IMR-90 (cell line): ENCODE measurements around the gene TSKU. TPM values are rescaled to one million over a fixed set of nuclear protein-coding genes. Genes with fewer than 3 reads are reported as not detected.

ENCODE experiments used
- ATAC-seq: fragments of 200-7000 bp; cut with Tn5 transposase; 2 replicates; pipeline ENCODE4 v1.9.1; 2020; ENCODE audit warnings: low read depth, mild to moderate bottlenecking, moderate library complexity
- BruUV-seq: library from RNA; stranded (reverse); fragments of 400-500 nt; replicated peaks from 2 replicates; lab custom pipeline; 2021; lab: Mats Ljungman, UMichigan
- CTCF ChIA-PET: fragments of 300-600 bp; formaldehyde crosslinking; extraction: SDS; loops from one replicate; lab custom pipeline; 2021; ENCODE audit warnings: antibody characterized with exemption; lab: Yijun Ruan, JAX
- POLR2A ChIA-PET: fragments of 300-600 bp; sonication (Branson Sonifier 250); formaldehyde crosslinking; loops from one replicate; lab custom pipeline; 2022; ENCODE audit warnings: antibody characterized with exemption; ENCODE audit not compliant: unreplicated experiment; lab: Charles Lee
- DNase-seq: peaks from one replicate; pipeline ENCODE4 v3.0.0; 2013
- H2AFZ ChIP-seq: replicated peaks from 2 replicates; pipeline ENCODE3; 2013; ENCODE audit warnings: low read length, mild to moderate bottlenecking; ENCODE audit not compliant: poor library complexity
- H2AK5ac ChIP-seq: 2 replicates; pipeline ENCODE4 v1.6.1; 2013; ENCODE audit warnings: low read depth, low read length, inconsistent platforms
- H2AK9ac ChIP-seq: replicated peaks from 2 replicates; pipeline ENCODE3; 2013; ENCODE audit warnings: mild to moderate bottlenecking, low read depth, low read length, moderate library complexity; ENCODE audit not compliant: poor library complexity
- H2BK120ac ChIP-seq: 2 replicates; pipeline ENCODE4 v1.6.1; 2013; ENCODE audit warnings: low read depth, low read length, inconsistent platforms
- H2BK15ac ChIP-seq: 3 replicates; pipeline ENCODE4 v1.6.1; 2013; ENCODE audit warnings: low read depth, low read length, inconsistent platforms
- H2BK20ac ChIP-seq: 2 replicates; pipeline ENCODE4 v1.6.1; 2013; ENCODE audit warnings: low read depth, mild to moderate bottlenecking, inconsistent platforms, low read length, moderate library complexity
- H2BK5ac ChIP-seq: 2 replicates; pipeline ENCODE4 v1.6.1; 2013; ENCODE audit warnings: mild to moderate bottlenecking, low read depth, low read length, inconsistent platforms; ENCODE audit not compliant: poor library complexity, severe bottlenecking
- H3K14ac ChIP-seq: replicated peaks from 2 replicates; pipeline ENCODE4 v1.6.1; 2013; ENCODE audit warnings: low read depth, low read length, inconsistent platforms
- H3K18ac ChIP-seq: 2 replicates; pipeline ENCODE4 v1.6.1; 2013; ENCODE audit warnings: low read depth, low read length, control low read depth
- H3K23ac ChIP-seq: 2 replicates; pipeline ENCODE4 v1.6.1; 2013; ENCODE audit warnings: low read depth, low read length, inconsistent platforms
- H3K27ac ChIP-seq: 2 replicates; pipeline ENCODE4 v1.5.1; 2013; ENCODE audit warnings: mild to moderate bottlenecking, control low read depth, low read length; ENCODE audit not compliant: insufficient read depth
- H3K27me3 ChIP-seq: 2 replicates; pipeline ENCODE4 v1.6.1; 2013; ENCODE audit warnings: low read length; ENCODE audit not compliant: control insufficient read depth, insufficient read depth
- H3K36me3 ChIP-seq: 2 replicates; pipeline ENCODE4 v1.6.1; 2013; ENCODE audit warnings: low read length, mixed read lengths; ENCODE audit not compliant: control insufficient read depth, insufficient read depth
- H3K4ac ChIP-seq: 2 replicates; pipeline ENCODE4 v1.6.1; 2013; ENCODE audit warnings: low read depth, low read length, inconsistent platforms
- H3K4me1 ChIP-seq: 2 replicates; pipeline ENCODE4 v1.6.1; 2013; ENCODE audit warnings: low read length, mixed read lengths; ENCODE audit not compliant: control insufficient read depth, insufficient read depth
- H3K4me2 ChIP-seq: 2 replicates; pipeline ENCODE4 v1.6.1; 2013; ENCODE audit warnings: low read depth, mild to moderate bottlenecking, control low read depth, low read length, moderate library complexity
- H3K4me3 ChIP-seq: 2 replicates; pipeline ENCODE4 v1.5.1; 2013; ENCODE audit warnings: low read depth, mild to moderate bottlenecking, control low read depth, low read length, moderate library complexity; ENCODE audit not compliant: insufficient read depth
- H3K56ac ChIP-seq: 2 replicates; pipeline ENCODE4 v1.6.1; 2013; ENCODE audit warnings: low read length, inconsistent platforms; ENCODE audit not compliant: insufficient read depth; ENCODE audit errors: extremely low read depth
- H3K79me1 ChIP-seq, 2 experiments: 2 replicates each; pipeline ENCODE4 v1.6.1; 2013; ENCODE audit warnings: low read length in 2 of 2, inconsistent platforms in 1 of 2, low read depth in 1 of 2
- H3K9ac ChIP-seq: 2 replicates; pipeline ENCODE4 v1.6.1; 2013; ENCODE audit warnings: low read depth, low read length, control low read depth
- H3K9me1 ChIP-seq: 2 replicates; pipeline ENCODE4 v1.6.1; 2013; ENCODE audit warnings: low read length, inconsistent platforms; ENCODE audit not compliant: insufficient read depth
- H3K9me3 ChIP-seq: 2 replicates; pipeline ENCODE4 v1.6.1; 2013; ENCODE audit warnings: low read length; ENCODE audit not compliant: control insufficient read depth, insufficient read depth
- H4K20me1 ChIP-seq: 2 replicates; pipeline ENCODE4 v1.6.1; 2013; ENCODE audit warnings: low read length, inconsistent platforms; ENCODE audit not compliant: insufficient read depth
- H4K5ac ChIP-seq: 2 replicates; pipeline ENCODE4 v1.6.1; 2013; ENCODE audit warnings: mild to moderate bottlenecking, low read depth, low read length, control low read depth
- H4K8ac ChIP-seq, 2 experiments: 2 replicates each; pipeline ENCODE4 v1.6.1; 2013; ENCODE audit warnings: low read depth in 2 of 2, low read length in 2 of 2, control low read depth in 1 of 2, inconsistent platforms in 1 of 2
- H4K91ac ChIP-seq: 2 replicates; pipeline ENCODE4 v1.6.1; 2013; ENCODE audit warnings: low read depth, low read length, inconsistent platforms; ENCODE audit not compliant: insufficient read depth
- BHLHE40 ChIP-seq: fragments of 150-350 bp; IDR thresholded peaks from 2 replicates; pipeline ENCODE4 v1.6.1; 2016; ENCODE audit warnings: mild to moderate bottlenecking, low read depth, low read length
- CEBPB ChIP-seq: IDR thresholded peaks from 2 replicates; pipeline ENCODE4 v1.6.1; 2012; ENCODE audit warnings: low read depth, low read length, improper control_type of control experiment
- CHD1 ChIP-seq: IDR thresholded peaks from 2 replicates; pipeline ENCODE4 v1.6.1; 2012; ENCODE audit warnings: low read depth, low read length, improper control_type of control experiment
- MAFK ChIP-seq: IDR thresholded peaks from 2 replicates; pipeline ENCODE4 v1.6.1; 2012; ENCODE audit warnings: low read depth, low read length, improper control_type of control experiment
- MAZ ChIP-seq: IDR thresholded peaks from 2 replicates; pipeline ENCODE4 v1.6.1; 2012; ENCODE audit warnings: low read depth, mild to moderate bottlenecking, low read length, improper control_type of control experiment, moderate library complexity, borderline replicate concordance
- MXI1 ChIP-seq: IDR thresholded peaks from 2 replicates; pipeline ENCODE4 v1.6.1; 2012; ENCODE audit warnings: low read depth, mild to moderate bottlenecking, low read length, moderate library complexity, borderline replicate concordance
- NFE2L2 ChIP-seq: fragments of 150-350 bp; IDR thresholded peaks from 2 replicates; pipeline ENCODE4 v1.6.1; 2016; ENCODE audit warnings: low read depth, mild to moderate bottlenecking, low read length
- POLR2A ChIP-seq: IDR thresholded peaks from 2 replicates; pipeline ENCODE4 v1.6.1; 2012; ENCODE audit warnings: mild to moderate bottlenecking, low read depth, low read length
- RAD21 ChIP-seq: IDR thresholded peaks from 2 replicates; pipeline ENCODE4 v1.6.1; 2012; ENCODE audit warnings: low read length, improper control_type of control experiment
- RCOR1 ChIP-seq: IDR thresholded peaks from 2 replicates; pipeline ENCODE4 v1.6.1; 2012; ENCODE audit warnings: mild to moderate bottlenecking, low read length, improper control_type of control experiment; ENCODE audit not compliant: insufficient replicate concordance
- RFX5 ChIP-seq: IDR thresholded peaks from 2 replicates; pipeline ENCODE4 v1.8.0; 2012; ENCODE audit warnings: low read depth, mild to moderate bottlenecking, low read length, moderate library complexity
- SMC3 ChIP-seq: fragments of 150-350 bp; IDR thresholded peaks from 2 replicates; pipeline ENCODE4 v1.6.1; 2016; ENCODE audit warnings: low read depth, mild to moderate bottlenecking, antibody characterized with exemption, low read length, moderate library complexity
- USF2 ChIP-seq: fragments of 150-350 bp; IDR thresholded peaks from 2 replicates; pipeline ENCODE4 v1.6.1; 2017; ENCODE audit warnings: mild to moderate bottlenecking, antibody characterized with exemption, low read length, low read depth
- WGBS, 2 experiments: methylation state at CpG; one replicate each; pipeline versions ENCODE4 v1.1.5 to v1.1.7; 2013; ENCODE audit warnings: missing lambda C conversion rate in 2 of 2; ENCODE audit not compliant: insufficient read length in 1 of 2; ENCODE audit errors: extremely low coverage in 2 of 2; 5-methylcytosine and 5-hydroxymethylcytosine counted together
- dilution Hi-C: fragments of 300-500 bp; cut with HindIII; formaldehyde crosslinking; loops from one replicate; pipeline ENCODE4 v1.14.3; 2018; ENCODE audit warnings: low sequenced_read_pairs; ENCODE audit not compliant: unreplicated experiment
- in situ Hi-C: fragments of 300-500 bp; cut with MboI; formaldehyde crosslinking; loops from 3 replicates; pipeline ENCODE4 v1.14.3; 2019; ENCODE audit warnings: low sequenced_read_pairs, inconsistent platforms, mixed read lengths
- intact Hi-C: fragments of 100-400 bp; cut with micrococcal nuclease; formaldehyde crosslinking; loops from 2 replicates; pipeline ENCODE4 v1.10.0; 2022
- polyA plus RNA-seq, 3 experiments: library from polyadenylated mRNA; depleted of rRNA; stranded (reverse); fragments of >200 nt; gene quantifications; 2 replicates each; pipeline ENCODE4 v1.2.3, GENCODE V29; 2012; ENCODE audit warnings: low replicate concordance in 1 of 3
- total RNA-seq: library from RNA; depleted of rRNA; stranded (reverse); fragments of >200 nt; gene quantifications from 2 replicates; pipeline ENCODE4 v1.2.3, GENCODE V29; 2012
- TF ChIP-seq, protein P1 (sequence below): conservative IDR thresholded peaks from 2 replicates; pipeline ENCODE4 v1.5.1; 2012; ENCODE audit warnings: mild to moderate bottlenecking, low read depth, low read length, improper control_type of control experiment

The TSKU gene
- total and polyA plus RNA-seq, 2 of the 4 experiments (the other 2 are of a cell fraction), result 6.8 to 26.6 TPM

- Histone ChIP-seq H3K79me1 (peaks cover 21 to 55% of the 10 kb centered on the region in 2 experiments), H2BK15ac (peak overlapping the region; percentile 40; the same call in 2 of the 3 replicates), H3K9me1 (peaks cover 18% of the 10 kb centered on the region), H4K20me1 (peaks cover 48% of the 10 kb centered on the region), H4K5ac (peak overlapping the region; percentile 36; the same call in 1 of the 2 replicates), H3K4me3 (peak overlapping the region; percentile 92), H2AFZ (peak overlapping the region; percentile 91), H3K9me3 (no peaks in the 10 kb centered on the region), H3K23ac (peak overlapping the region; percentile 79; the same call in 1 of the 2 replicates), H3K27me3 (peaks cover 4% of the 10 kb centered on the region; the same call in 1 of the 2 replicates), H2BK120ac (peak overlapping the region; percentile 34; the same call in 1 of the 2 replicates), H2BK5ac (peak overlapping the region; percentile 69), H4K91ac (peak overlapping the region; percentile 99; the same call in 1 of the 2 replicates), H3K27ac (peak overlapping the region; percentile 91), H3K36me3 (peaks cover 10% of the 10 kb centered on the region; the same call in 1 of the 2 replicates), H4K8ac (peak overlapping the region; percentile 66 to 97; a peak in 2 of 4 replicates), H3K56ac (peak overlapping the region; percentile 12; the same call in 1 of the 2 replicates), H2BK20ac (no peak overlapping the region), H2AK5ac (peak overlapping the region; percentile 97), H3K4me1 (peaks cover 29% of the 10 kb centered on the region), H3K14ac (peak overlapping the region; percentile 81), H3K4ac (peak overlapping the region; percentile 73), H3K4me2 (peak overlapping the region; percentile 91), H3K18ac (peak overlapping the region; percentile 68), H3K9ac (peak overlapping the region; percentile 95), H2AK9ac (peak overlapping the region; percentile 95)
- intact Hi-C loops (loop anchor here (1.0 to 2.0 kb wide), 2 partner anchors 14 to 49 kb away; no protein-coding TSS in a partner anchor), in situ Hi-C loops (no loop called here), dilution Hi-C loops (no loop called here)
- 2% methylated on average over 9 of the region's 65 CpGs; no CpG with 5 or more reads in 1 of the 2 experiments for WGBS, 2 experiments
- ChIA-PET POLR2A (interaction anchor here (0.5 kb wide), 1 partner anchor 81 kb away, joined by 4 read pairs; no protein-coding TSS in a partner anchor), CTCF (no interaction called here)
- ATAC-seq, result peak; percentile 64
- peak; percentile 84 for DNase-seq
- BruUV-seq, result no TSS peak
- peak; percentile 93 for TF ChIP-seq POLR2A
- TF ChIP-seq, protein P1, sequence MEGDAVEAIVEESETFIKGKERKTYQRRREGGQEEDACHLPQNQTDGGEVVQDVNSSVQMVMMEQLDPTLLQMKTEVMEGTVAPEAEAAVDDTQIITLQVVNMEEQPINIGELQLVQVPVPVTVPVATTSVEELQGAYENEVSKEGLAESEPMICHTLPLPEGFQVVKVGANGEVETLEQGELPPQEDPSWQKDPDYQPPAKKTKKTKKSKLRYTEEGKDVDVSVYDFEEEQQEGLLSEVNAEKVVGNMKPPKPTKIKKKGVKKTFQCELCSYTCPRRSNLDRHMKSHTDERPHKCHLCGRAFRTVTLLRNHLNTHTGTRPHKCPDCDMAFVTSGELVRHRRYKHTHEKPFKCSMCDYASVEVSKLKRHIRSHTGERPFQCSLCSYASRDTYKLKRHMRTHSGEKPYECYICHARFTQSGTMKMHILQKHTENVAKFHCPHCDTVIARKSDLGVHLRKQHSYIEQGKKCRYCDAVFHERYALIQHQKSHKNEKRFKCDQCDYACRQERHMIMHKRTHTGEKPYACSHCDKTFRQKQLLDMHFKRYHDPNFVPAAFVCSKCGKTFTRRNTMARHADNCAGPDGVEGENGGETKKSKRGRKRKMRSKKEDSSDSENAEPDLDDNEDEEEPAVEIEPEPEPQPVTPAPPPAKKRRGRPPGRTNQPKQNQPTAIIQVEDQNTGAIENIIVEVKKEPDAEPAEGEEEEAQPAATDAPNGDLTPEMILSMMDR, result no peak
- no peak for TF ChIP-seq USF2
- TF ChIP-seq MAZ, result peak; percentile 58
- peak; percentile 16; the same call in 1 of the 2 replicates for TF ChIP-seq RAD21
- TF ChIP-seq SMC3, result no peak
- no peak for TF ChIP-seq NFE2L2
- TF ChIP-seq RFX5, result no peak
- TF ChIP-seq CHD1, result peak; percentile 75; the same call in 1 of the 2 replicates
- no peak for TF ChIP-seq CEBPB
- peak; percentile 58 for TF ChIP-seq BHLHE40
- TF ChIP-seq RCOR1, result no peak
- TF ChIP-seq MXI1, result peak; percentile 39; the same call in 1 of the 2 replicates
- no peak for TF ChIP-seq MAFK
These were observed 999 bp downstream of the TSKU start for GRCh38 chr11:76783896-76784813.
